K562 (cell line): ENCODE data around the gene APOM. TPM values are rescaled to one million over a fixed set of nuclear protein-coding genes. Genes with fewer than 3 reads are reported as not detected.
A peak's percentile ranks its signal among the peaks of the same experiment; 100 is the strongest.

Source experiments
- BCOR ChIP-seq: fragments of 450-650 bp; IDR thresholded peaks from 2 replicates; pipeline ENCODE4 v1.6.1; 2016
- BRD9 ChIP-seq: fragments of 450-650 bp; IDR thresholded peaks from 2 replicates; pipeline ENCODE4 v1.6.1; 2018; ENCODE audit warnings: low read depth; ENCODE audit not compliant: partially characterized antibody
- CHCHD3 ChIP-seq: fragments of 250-450 bp; sonication (Bioruptor Pico); IDR thresholded peaks from 2 replicates; pipeline ENCODE4 v2.1.2; 2022; ENCODE audit warnings: mild to moderate bottlenecking
- HDAC1 ChIP-seq, 2 experiments: fragments of 450-650 bp; IDR thresholded peaks; 2 replicates each; pipeline ENCODE4 v1.6.1; 2016 to 2017; ENCODE audit warnings: inconsistent platforms in 1 of 2, mild to moderate bottlenecking in 1 of 2, moderate library complexity in 1 of 2
- MGA ChIP-seq: fragments of 450-650 bp; IDR thresholded peaks from 2 replicates; pipeline ENCODE4 v1.6.1; 2016; ENCODE audit warnings: mild to moderate bottlenecking, moderate library complexity
- POLR2G ChIP-seq: fragments of 200-400 bp; formaldehyde crosslinking; IDR thresholded peaks from 2 replicates; pipeline ENCODE4 v1.6.1; 2017; ENCODE audit warnings: low read depth, mild to moderate bottlenecking, antibody characterized with exemption, low read length, moderate library complexity
- PRDM10 ChIP-seq: fragments of 450-650 bp; IDR thresholded peaks from 2 replicates; pipeline ENCODE4 v1.6.1; 2018; ENCODE audit not compliant: partially characterized antibody
- RBM39 ChIP-seq: fragments of 200-400 bp; formaldehyde crosslinking; optimal IDR thresholded peaks from 2 replicates; pipeline ENCODE3; 2018; ENCODE audit warnings: low read depth, low read length
- SIN3B ChIP-seq: fragments of 450-650 bp; IDR thresholded peaks from 2 replicates; pipeline ENCODE4 v1.6.1; 2017; ENCODE audit warnings: low read depth, mild to moderate bottlenecking, moderate library complexity
- TCF7 ChIP-seq: sonication (generic); IDR thresholded peaks from 2 replicates; pipeline ENCODE4 v1.6.1; 2016; ENCODE audit warnings: antibody characterized with exemption, borderline replicate concordance
- ZC3H8 ChIP-seq: fragments of 450-650 bp; IDR thresholded peaks from 2 replicates; pipeline ENCODE4 v1.6.1; 2017
- ZNF23 ChIP-seq: fragments of 250-450 bp; sonication (Bioruptor Pico); IDR thresholded peaks from 2 replicates; pipeline ENCODE4 v1.4.0; 2020; ENCODE audit warnings: mild to moderate bottlenecking
- ZNF699 ChIP-seq: fragments of 250-450 bp; sonication (Bioruptor Pico); IDR thresholded peaks from 2 replicates; pipeline ENCODE4 v1.8.0; 2021; ENCODE audit warnings: mild to moderate bottlenecking, moderate library complexity; ENCODE audit not compliant: insufficient replicate concordance
- polyA plus RNA-seq, 8 experiments: library from polyadenylated mRNA; depleted of rRNA in 4 of 8; stranded (reverse) in 5 of 8; unstranded in 3 of 8; fragments of >200 nt; fragmentation: Nextera tagmentation in 2 of 8; fragmentation: Illumina TruSeq in 1 of 8; extraction: Ambion mirVana in 2 of 8; extraction: Trizol in 1 of 8; gene quantifications; 2 replicates each; pipeline versions ENCODE4 v1.2.1 to v1.2.3, GENCODE V29; 2011 to 2014; ENCODE audit warnings: inconsistent platforms in 1 of 8, missing spikeins in 1 of 8
- total RNA-seq, 7 experiments: library from RNA; depleted of rRNA in 6 of 7; stranded (reverse); fragments of >200 nt in 6 of 7; fragmentation: Illumina TruSeq in 2 of 7; extraction: Trizol in 2 of 7; gene quantifications; 2 replicates each; pipeline versions ENCODE4 v1.2.1 to v1.2.3, GENCODE V29; 2011 to 2021; ENCODE audit warnings: low replicate concordance in 1 of 7

APOM gene
- total and polyA plus RNA-seq, 9 of the 15 experiments (the other 6 are each of a cell fraction or from before 2014, with no cell fraction given): 5.7 to 24.3 (median 10.4) TPM

GRCh38 chr6:31652925-31653724, 2.6 kb upstream of the APOM start (continued):
- TF ChIP-seq ZC3H8 (peak; percentile 94), MGA (no peak), POLR2G (peak; percentile 66), PRDM10 (no peak), RBM39 (peak; percentile 95), ZNF699 (CRISPR knock-in tag) (no peak), BRD9 (peak; percentile 98), ZNF23 (CRISPR knock-in tag) (no peak), SIN3B (no peak), CHCHD3 (CRISPR knock-in tag) (no peak; the same call in 1 of the 2 replicates), HDAC1 (IDR thresholded peaks at IDR 0.05) (peak in 1 of 2 experiments; percentile 94; a peak in 2 of 4 replicates), BCOR (peak; percentile 68), TCF7 (no peak)
